Hepatocyte (in vitro differentiated cells): ENCODE results near the gene FREM1.

Experiments used
- CTCF ChIP-seq: fragments of 200-600 bp; sonication (generic); IDR thresholded peaks from 2 replicates; pipeline ENCODE4 v1.5.1; 2016; ENCODE audit warnings: antibody characterized with exemption, mild to moderate bottlenecking; ENCODE audit not compliant: poor library complexity
- EZH2 ChIP-seq: fragments of 200-600 bp; sonication (generic); IDR thresholded peaks from 2 replicates; pipeline ENCODE4 v1.6.1; 2016; ENCODE audit warnings: antibody characterized with exemption, mild to moderate bottlenecking, borderline replicate concordance
- EZH2phosphoT487 ChIP-seq: fragments of 200-600 bp; sonication (generic); IDR thresholded peaks from one replicate; pipeline ENCODE4 v1.6.1; 2018; ENCODE audit warnings: antibody characterized with exemption, mild to moderate bottlenecking, low read depth, moderate library complexity; ENCODE audit not compliant: unreplicated experiment, severe bottlenecking

- TF ChIP-seq CTCF: no peak
- no peak for TF ChIP-seq EZH2phosphoT487
- no peak for TF ChIP-seq EZH2
Observed at GRCh38 chr9:14836885-14837284, 73.3 kb downstream of the FREM1 start.
